CD14-positive monocyte (primary cell): ENCODE measurements around the gene KAT6B. TPM values are rescaled to one million over a fixed set of nuclear protein-coding genes. Genes with fewer than 3 reads are reported as not detected.

Experiments
- DNase-seq, 3 donors: peaks; one replicate each; pipeline ENCODE4 v3.0.0-alpha.2; 2011 to 2022
- H2AFZ ChIP-seq: 2 replicates; pipeline ENCODE4 v1.6.0; 2012; ENCODE audit warnings: mild to moderate bottlenecking, low read depth, low read length, inconsistent platforms; ENCODE audit not compliant: insufficient read depth, poor library complexity, severe bottlenecking
- H3K27ac ChIP-seq, 2 donors: 1 replicate in 1 of 2; 2 replicates in 1 of 2; pipeline ENCODE4 v1.5.1; 2012 to 2013; ENCODE audit warnings: low read length in 2 of 2, control low read depth in 1 of 2, inconsistent platforms in 1 of 2, low read depth in 1 of 2, mild to moderate bottlenecking in 1 of 2
- H3K27me3 ChIP-seq, 2 donors: one replicate each; pipeline versions ENCODE4 v1.6.0 to v1.6.1; 2011 to 2013; ENCODE audit warnings: low read length in 2 of 2; ENCODE audit not compliant: control insufficient read depth in 2 of 2, insufficient read depth in 2 of 2
- H3K36me3 ChIP-seq, 2 donors: replicated peaks in 1 of 2; 1 replicate in 1 of 2; 2 replicates in 1 of 2; pipeline versions ENCODE4 v1.5.1 to v1.6.1; 2012 to 2013; ENCODE audit warnings: low read length in 2 of 2, control low read depth in 1 of 2, inconsistent platforms in 1 of 2, mild to moderate bottlenecking in 1 of 2; ENCODE audit not compliant: insufficient read depth in 2 of 2, control insufficient read depth in 1 of 2
- H3K4me1 ChIP-seq, 2 donors: 1 replicate in 1 of 2; 2 replicates in 1 of 2; pipeline versions ENCODE4 v1.5.1 to v1.6.1; 2012 to 2013; ENCODE audit warnings: low read length in 2 of 2, control low read depth in 1 of 2, inconsistent platforms in 1 of 2, mild to moderate bottlenecking in 1 of 2, moderate library complexity in 1 of 2; ENCODE audit not compliant: insufficient read depth in 2 of 2, control insufficient read depth in 1 of 2
- H3K4me2 ChIP-seq: replicated peaks from 2 replicates; pipeline ENCODE3; 2012; ENCODE audit warnings: low read length, moderate library complexity, mild to moderate bottlenecking; ENCODE audit not compliant: poor library complexity, severe bottlenecking; ENCODE audit errors: extremely low read depth
- H3K4me3 ChIP-seq, 3 experiments: fragments of 200-600 bp in 1 of 3; sonication (generic) in 1 of 3; replicated peaks in 1 of 3; 1 replicate in 2 of 3; 2 replicates in 1 of 3; pipeline ENCODE4 v1.5.1; 2011 to 2013; ENCODE audit warnings: low read length in 3 of 3, mild to moderate bottlenecking in 3 of 3, control low read depth in 2 of 3, low read depth in 2 of 3, inconsistent platforms in 1 of 3, moderate library complexity in 1 of 3
- H3K79me2 ChIP-seq: 2 replicates; pipeline ENCODE4 v1.6.0; 2012; ENCODE audit warnings: mild to moderate bottlenecking, control low read depth, inconsistent platforms, low read length, moderate library complexity; ENCODE audit not compliant: insufficient read depth
- H3K9ac ChIP-seq: 2 replicates; pipeline ENCODE4 v1.6.0; 2017; ENCODE audit warnings: low read length, mild to moderate bottlenecking; ENCODE audit not compliant: insufficient read depth, poor library complexity, severe bottlenecking
- H3K9me3 ChIP-seq, 2 donors: replicated peaks in 1 of 2; 1 replicate in 1 of 2; 2 replicates in 1 of 2; pipeline versions ENCODE4 v1.5.1 to v1.6.1; 2012 to 2013; ENCODE audit warnings: low read length in 2 of 2, control low read depth in 1 of 2; ENCODE audit not compliant: control insufficient read depth in 1 of 2, insufficient read depth in 1 of 2
- H4K20me1 ChIP-seq: 2 replicates; pipeline ENCODE4 v1.6.0; 2012; ENCODE audit warnings: mild to moderate bottlenecking, low read length, control low read depth, moderate library complexity; ENCODE audit not compliant: insufficient read depth
- H3K27ac Mint-ChIP-seq, 7 donors: one replicate each; pipeline ENCODE4 v1.8.0; 2020; ENCODE audit warnings: mild to moderate bottlenecking in 7 of 7, mixed read lengths in 7 of 7, moderate library complexity in 6 of 7, inconsistent platforms in 2 of 7
- H3K27me3 Mint-ChIP-seq, 3 donors: one replicate each; pipeline ENCODE4 v1.8.0; 2021 to 2022; ENCODE audit warnings: low read depth in 3 of 3, mild to moderate bottlenecking in 3 of 3, mixed read lengths in 3 of 3, moderate library complexity in 3 of 3, inconsistent platforms in 1 of 3
- H3K36me3 Mint-ChIP-seq, 2 donors: one replicate each; pipeline ENCODE4 v1.8.0; 2020; ENCODE audit warnings: mixed read lengths in 2 of 2, inconsistent platforms in 1 of 2, mild to moderate bottlenecking in 1 of 2
- H3K4me1 Mint-ChIP-seq: one replicate; pipeline ENCODE4 v1.8.0; 2020; ENCODE audit warnings: mild to moderate bottlenecking, mixed read lengths
- H3K4me3 Mint-ChIP-seq, 2 donors: one replicate each; pipeline ENCODE4 v1.8.0; 2020; ENCODE audit warnings: mild to moderate bottlenecking in 2 of 2, mixed read lengths in 2 of 2, moderate library complexity in 1 of 2
- H3K9me3 Mint-ChIP-seq, 7 donors: one replicate each; pipeline ENCODE4 v1.8.0; 2020 to 2022; ENCODE audit warnings: mixed read lengths in 7 of 7, mild to moderate bottlenecking in 6 of 7, moderate library complexity in 6 of 7, inconsistent platforms in 2 of 7
- CTCF ChIP-seq: fragments of 200-600 bp; IDR thresholded peaks from one replicate; pipeline ENCODE4 v1.8.0; 2022; ENCODE audit warnings: antibody characterized with exemption, mild to moderate bottlenecking
- WGBS: methylation state at CpG from one replicate; pipeline ENCODE4 v1.1.5; 2013; ENCODE audit warnings: missing lambda C conversion rate; ENCODE audit not compliant: insufficient coverage; 5-methylcytosine and 5-hydroxymethylcytosine counted together
- intact Hi-C, 2 donors: fragments of 100-400 bp; cut with micrococcal nuclease; formaldehyde crosslinking; loops; one replicate each; pipeline versions ENCODE4 v1.15.0 to v1.15.1; 2023
- polyA plus RNA-seq, 3 donors: library from polyadenylated mRNA; depleted of rRNA in 1 of 3; unstranded in 2 of 3; stranded (reverse) in 1 of 3; fragments of 300-500 nt in 2 of 3; fragments of >200 nt in 1 of 3; fragmentation: Illumina TruSeq in 2 of 3; gene quantifications; 1 replicate in 2 of 3; 2 replicates in 1 of 3; pipeline ENCODE4 v1.2.3, GENCODE V29; 2012 to 2021

Gene KAT6B
- polyA plus RNA-seq, 3 donors, result 3.3 to 6.4 (median 6.2) TPM

- no peaks in the 10 kb centered on the region for H3K27me3 ChIP-seq
- no peaks in the 10 kb centered on the region for H3K9me3 ChIP-seq
- Mint-ChIP-seq H3K4me3 (no peak overlapping the region), H3K27me3 (no peaks in the 10 kb centered on the region), H3K9me3 (no peaks in the 10 kb centered on the region), H3K27ac (peak overlapping the region in 1 of 7 donors; percentile 79), H3K36me3 (peaks cover 31 to 45% of the 10 kb centered on the region in 2 donors), H3K4me1 (peaks cover 7% of the 10 kb centered on the region)
- intact Hi-C loops, result no loop called here
- no CpG with 5 or more reads among the region's 5 CpGs for WGBS
- no peaks in the 10 kb centered on the region for H4K20me1 ChIP-seq
- H2AFZ ChIP-seq, result no peak overlapping the region
- H3K4me1 ChIP-seq, result no peaks in the 10 kb centered on the region
- no peak overlapping the region for H3K27ac ChIP-seq
- no peak overlapping the region for H3K4me3 ChIP-seq
- H3K9ac ChIP-seq, result no peak overlapping the region
- H3K4me2 ChIP-seq, result no peak overlapping the region
- H3K79me2 ChIP-seq, result no peaks in the 10 kb centered on the region
- TF ChIP-seq CTCF, result no peak
- peaks cover 20 to 37% of the 10 kb centered on the region in 2 donors for H3K36me3 ChIP-seq
- DNase-seq, result no peak
These were observed 155.6 kb downstream of the KAT6B start for GRCh38 chr10:74981831-74982633.

- H3K4me3 Mint-ChIP-seq, result no peak overlapping the region
- no peak overlapping the region for H3K4me3 ChIP-seq
- H3K4me2 ChIP-seq, result no peak overlapping the region
- H3K4me1 ChIP-seq, result no peaks in the 10 kb centered on the region
- H3K27ac ChIP-seq, result no peak overlapping the region
- H3K36me3 Mint-ChIP-seq, result peaks cover 32 to 40% of the 10 kb centered on the region in 2 donors
- H3K79me2 ChIP-seq, result no peaks in the 10 kb centered on the region
- H3K27me3 ChIP-seq, result no peaks in the 10 kb centered on the region
- WGBS, result 100% methylated on average over 1 of the region's 2 CpGs
- H3K27ac Mint-ChIP-seq, result no peak overlapping the region
- H2AFZ ChIP-seq, result no peak overlapping the region
- H3K9me3 Mint-ChIP-seq, result no peaks in the 10 kb centered on the region
- no peak for DNase-seq
- H3K4me1 Mint-ChIP-seq, result peaks cover 6% of the 10 kb centered on the region
- no peak overlapping the region for H3K9ac ChIP-seq
- peaks cover 20 to 42% of the 10 kb centered on the region in 2 donors for H3K36me3 ChIP-seq
- no peak for TF ChIP-seq CTCF
- no peaks in the 10 kb centered on the region for H3K9me3 ChIP-seq
- H4K20me1 ChIP-seq, result no peaks in the 10 kb centered on the region
- no peaks in the 10 kb centered on the region for H3K27me3 Mint-ChIP-seq
- intact Hi-C loops, result no loop called here
These were observed 156.2 kb downstream of the KAT6B start for GRCh38 chr10:74982634-74982982.
